ENCODE measurements around the gene PPA2. TPM values are rescaled to one million over a fixed set of nuclear protein-coding genes. Genes with fewer than 3 reads are reported as not detected.

PPA2 gene
- total and polyA plus RNA-seq, 2 donors (not counting 1 experiment from before 2014, with no cell fraction given): 26.9 to 51.5 TPM

- no peak overlapping the region for H3K27ac ChIP-seq (ENCODE audit: low read length in 2 of 2)
- H3K9ac ChIP-seq (ENCODE audit: low read length): no peak overlapping the region
- no peaks in the 10 kb centered on the region for H4K20me1 ChIP-seq (ENCODE audit: control insufficient read depth, insufficient read depth, low read length, poor library complexity, severe bottlenecking)
- no peaks in the 10 kb centered on the region for H3K4me1 ChIP-seq (ENCODE audit: control insufficient read depth in 2 of 2, insufficient read depth in 2 of 2, low read length in 2 of 2)
- DNase-seq: no peak
- no peak overlapping the region for H3K27ac Mint-ChIP-seq
- H3K4me2 ChIP-seq (replicated peaks; ENCODE audit: low read depth, low read length, poor library complexity, severe bottlenecking): no peak overlapping the region
- H3K9me3 Mint-ChIP-seq (ENCODE audit: insufficient read depth): peaks cover 4% of the 10 kb centered on the region
- H3K36me3 ChIP-seq (replicated peaks in 1 of 2; ENCODE audit: control extremely low read depth in 1 of 2, control insufficient read depth in 1 of 2, extremely low read depth in 1 of 2, insufficient read depth in 2 of 2, low read length in 1 of 2): no peaks in the 10 kb centered on the region
- WGBS (ENCODE audit: insufficient coverage): no CpG with 5 or more reads among the region's 1 CpG
- intact Hi-C loops (cut with micrococcal nuclease): no loop called here
- no peak for TF ChIP-seq EZH2 (IDR thresholded peaks at IDR 0.05; ENCODE audit: borderline replicate concordance, insufficient read depth, low read depth, low read length, poor library complexity, severe bottlenecking)
- no peak for TF ChIP-seq CTCF (IDR thresholded peaks at IDR 0.05)
- H3K27me3 Mint-ChIP-seq: peaks cover 27% of the 10 kb centered on the region
- no peak for ATAC-seq (ENCODE audit: low read depth)
- H2AFZ ChIP-seq (ENCODE audit: insufficient read depth, low read depth, low read length, poor library complexity, severe bottlenecking): no peak overlapping the region
- H3K27me3 ChIP-seq (replicated peaks in 1 of 4; ENCODE audit: control extremely low read depth in 1 of 4, control insufficient read depth in 3 of 4, insufficient read depth in 4 of 4, low read length in 3 of 4): peaks cover 0 to 3% (median 0%) of the 10 kb centered on the region in 4 experiments
- CTCF ChIA-PET: no interaction called here
- H3K4me1 Mint-ChIP-seq: no peaks in the 10 kb centered on the region
- no peaks in the 10 kb centered on the region for H3K79me2 ChIP-seq (ENCODE audit: control insufficient read depth, insufficient read depth, low read length)
- H3K4me3 Mint-ChIP-seq: no peak overlapping the region
- no peak overlapping the region for H3K4me3 ChIP-seq (ENCODE audit: control extremely low read depth in 1 of 5, extremely low read depth in 1 of 5, insufficient read depth in 1 of 5, low read depth in 2 of 5, low read length in 4 of 5)
- peaks cover 0 to 3% (median 0%) of the 10 kb centered on the region in 3 donors for H3K9me3 ChIP-seq (ENCODE audit: control extremely low read depth in 1 of 3, control insufficient read depth in 2 of 3, insufficient read depth in 1 of 3, low read length in 2 of 3)
- POLR2A ChIA-PET: no interaction called here
These were observed 16.7 kb upstream of the PPA2 start for GRCh38 chr4:105490523-105490922.

- no peak overlapping the region for H3K4me3 ChIP-seq (ENCODE audit: control extremely low read depth in 1 of 5, extremely low read depth in 1 of 5, insufficient read depth in 1 of 5, low read depth in 2 of 5, low read length in 4 of 5)
- ATAC-seq (ENCODE audit: low read depth) (no peak), DNase-seq (no peak)
- H3K9me3 Mint-ChIP-seq (ENCODE audit: insufficient read depth): no peaks in the 10 kb centered on the region
- no peak overlapping the region for H2AFZ ChIP-seq (ENCODE audit: insufficient read depth, low read depth, low read length, poor library complexity, severe bottlenecking)
- peaks cover 0 to 1% (median 0%) of the 10 kb centered on the region in 3 donors for H3K9me3 ChIP-seq (ENCODE audit: control extremely low read depth in 1 of 3, control insufficient read depth in 2 of 3, insufficient read depth in 1 of 3, low read length in 2 of 3)
- H3K27ac ChIP-seq (ENCODE audit: low read length in 2 of 2): no peak overlapping the region
- H3K4me3 Mint-ChIP-seq: no peak overlapping the region
- intact Hi-C loops (cut with micrococcal nuclease): no loop called here
- H3K36me3 ChIP-seq (replicated peaks in 1 of 2; ENCODE audit: control extremely low read depth in 1 of 2, control insufficient read depth in 1 of 2, extremely low read depth in 1 of 2, insufficient read depth in 2 of 2, low read length in 1 of 2): no peaks in the 10 kb centered on the region
- WGBS (ENCODE audit: insufficient coverage): 83% methylated on average over 1 of the region's 3 CpGs
- no peaks in the 10 kb centered on the region for H3K79me2 ChIP-seq (ENCODE audit: control insufficient read depth, insufficient read depth, low read length)
- ChIA-PET POLR2A (no interaction called here), CTCF (no interaction called here)
- peaks cover 13% of the 10 kb centered on the region for H3K27me3 Mint-ChIP-seq
- TF ChIP-seq CTCF (IDR thresholded peaks at IDR 0.05): no peak
- no peak for TF ChIP-seq EZH2 (IDR thresholded peaks at IDR 0.05; ENCODE audit: borderline replicate concordance, insufficient read depth, low read depth, low read length, poor library complexity, severe bottlenecking)
- H3K27me3 ChIP-seq (replicated peaks in 1 of 4; ENCODE audit: control extremely low read depth in 1 of 4, control insufficient read depth in 3 of 4, insufficient read depth in 4 of 4, low read length in 3 of 4): no peaks in the 10 kb centered on the region
- H4K20me1 ChIP-seq (ENCODE audit: control insufficient read depth, insufficient read depth, low read length, poor library complexity, severe bottlenecking): no peaks in the 10 kb centered on the region
- H3K4me2 ChIP-seq (replicated peaks; ENCODE audit: low read depth, low read length, poor library complexity, severe bottlenecking): no peak overlapping the region
- H3K27ac Mint-ChIP-seq: no peak overlapping the region
- no peaks in the 10 kb centered on the region for H3K4me1 Mint-ChIP-seq
- no peaks in the 10 kb centered on the region for H3K4me1 ChIP-seq (ENCODE audit: control insufficient read depth in 2 of 2, insufficient read depth in 2 of 2, low read length in 2 of 2)
- H3K9ac ChIP-seq (ENCODE audit: low read length): no peak overlapping the region
These were observed 10.0 kb upstream of the PPA2 start for GRCh38 chr4:105483840-105484239.

Data from B cell (primary cell).